GM23338 (cell line): Measurements from ENCODE around the gene RCE1.

Experiments
- CTCF ChIP-seq, 2 experiments: fragments of 200-600 bp in 1 of 2; sonication (generic) in 1 of 2; conservative IDR thresholded peaks; 2 replicates each; pipeline versions ENCODE4 v1.5.1 to v1.6.1; 2016 to 2017; ENCODE audit warnings: antibody characterized with exemption in 2 of 2, low read depth in 2 of 2, mild to moderate bottlenecking in 2 of 2, moderate library complexity in 1 of 2
- EZH2 ChIP-seq: fragments of 200-600 bp; sonication (generic); IDR thresholded peaks from one replicate; pipeline ENCODE4 v1.8.0; 2017; ENCODE audit warnings: antibody characterized with exemption, mild to moderate bottlenecking, low read depth; ENCODE audit not compliant: unreplicated experiment
- EZH2phosphoT487 ChIP-seq: fragments of 200-600 bp; sonication (generic); IDR thresholded peaks from one replicate; pipeline ENCODE4 v1.8.1; 2018; ENCODE audit warnings: antibody characterized with exemption; ENCODE audit not compliant: unreplicated experiment
- POLR2AphosphoS5 ChIP-seq: IDR thresholded peaks from 2 replicates; pipeline ENCODE4 v1.6.1; 2016; ENCODE audit warnings: antibody characterized with exemption, low read depth

- no peak for TF ChIP-seq CTCF (conservative IDR thresholded peaks at IDR 0.05; ENCODE audit: low read depth in 2 of 2)
- TF ChIP-seq EZH2phosphoT487: no peak
- no peak for TF ChIP-seq EZH2
- TF ChIP-seq POLR2AphosphoS5: no peak
Observed at GRCh38 chr11:66863428-66864125, 20.3 kb downstream of the RCE1 start.
